Hippocampal formation (tissue), 2 donors: ENCODE data around the gene LHB.

ENCODE experiments used
- DNase-seq, 2 donors: peaks; one replicate each; lab custom pipeline; 2025; lab: John Stamatoyannopoulos, UW

The LHB gene

DNA sequence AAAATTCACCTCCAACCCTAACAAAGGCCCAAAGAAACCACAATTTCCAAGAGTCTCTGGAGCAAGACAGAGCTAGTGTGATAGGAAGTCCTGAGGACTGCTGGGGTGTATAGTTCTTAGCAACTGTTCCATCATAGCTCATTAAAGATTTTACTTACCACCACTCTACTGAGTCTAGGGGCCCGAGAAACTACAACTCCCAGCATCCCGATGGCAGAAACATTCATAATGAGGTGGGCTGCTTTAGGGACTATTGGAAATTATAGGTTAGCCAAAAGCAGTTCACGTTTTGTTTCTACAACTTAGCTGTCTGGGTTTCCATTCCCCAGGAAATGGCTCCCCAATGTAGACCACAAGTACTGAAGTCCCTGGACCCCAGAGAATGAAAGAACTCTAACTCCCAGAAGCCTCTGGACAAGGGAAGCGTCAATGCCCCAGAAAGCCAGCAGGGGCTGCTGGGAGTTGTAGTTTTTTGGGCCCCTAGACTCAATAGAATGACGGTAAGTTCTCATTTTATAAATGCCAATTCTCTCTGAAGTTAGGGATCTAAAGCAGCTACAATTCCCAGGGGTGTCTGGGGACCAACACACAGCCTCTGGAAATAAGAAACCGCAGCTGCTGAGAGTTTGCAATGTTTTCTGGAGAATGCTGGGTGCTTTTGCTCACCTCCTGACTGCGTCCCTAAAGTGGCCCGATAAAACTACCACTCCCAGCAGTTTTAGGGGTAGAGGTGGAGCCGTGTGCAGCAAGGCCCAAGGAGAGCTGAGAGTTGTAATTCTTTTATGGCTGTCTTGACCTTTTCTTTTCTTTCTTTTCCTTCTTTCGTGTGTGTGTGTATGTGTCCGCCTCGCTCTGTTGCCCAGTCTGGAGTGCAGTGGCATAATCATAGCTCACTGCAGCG lies 40.7 kb downstream of the LHB start:
- no peak for DNase-seq

DNA sequence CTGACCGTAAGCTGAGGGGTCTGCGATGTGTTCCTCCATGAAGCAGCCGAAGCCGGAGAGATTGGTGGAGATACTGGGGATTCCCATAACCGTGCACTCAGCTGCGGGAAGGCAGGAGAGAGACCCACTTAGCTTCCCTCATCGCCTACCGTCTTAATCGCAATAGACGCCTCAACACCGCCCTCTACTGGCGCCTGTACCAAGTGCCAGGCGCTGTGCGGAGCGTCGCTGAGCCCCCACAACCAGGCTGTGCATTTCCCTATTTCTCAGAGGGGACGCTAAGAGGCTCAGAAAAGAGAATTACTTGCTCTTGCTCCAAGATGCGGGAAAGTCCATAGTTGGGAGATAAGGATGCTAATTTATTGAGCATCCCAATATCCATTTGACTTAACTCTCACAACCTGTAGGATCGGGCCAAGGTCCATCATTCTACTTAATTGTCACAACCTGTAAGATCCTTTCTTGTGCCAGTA lies 45.9 kb downstream of the LHB start:
- peak; percentile 40 to 76 for DNase-seq

DNA sequence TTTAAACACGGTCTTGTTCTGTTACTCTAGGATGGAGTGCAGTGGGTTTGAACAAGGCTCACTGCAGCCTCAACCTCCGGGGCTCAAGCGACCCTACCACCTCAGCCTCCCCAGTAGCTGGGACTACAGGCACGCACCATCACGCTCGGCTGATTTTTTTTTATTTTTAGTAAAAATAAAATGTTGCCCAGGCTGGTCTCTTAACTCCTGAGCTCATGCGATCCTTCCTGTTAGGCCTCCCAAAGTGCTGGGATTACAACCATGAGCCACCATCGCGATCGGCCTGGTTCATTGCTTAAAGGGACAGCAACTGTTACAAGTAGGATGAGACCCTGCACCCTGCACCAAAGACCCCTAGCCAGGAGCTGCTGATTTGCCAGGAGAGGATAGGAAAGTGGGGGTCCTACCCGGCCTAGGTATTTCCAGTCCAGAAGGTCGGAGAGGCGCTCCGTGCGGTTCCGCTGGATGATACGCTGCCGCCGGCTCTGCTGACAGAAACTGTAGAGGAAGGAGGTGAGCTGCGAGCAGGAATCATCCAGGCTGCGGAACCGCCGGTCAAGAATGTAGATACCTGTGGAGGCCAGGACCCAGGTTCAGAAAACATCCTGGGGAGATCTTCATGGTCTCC lies 46.6 kb downstream of the LHB start:
- no peak for DNase-seq

DNA sequence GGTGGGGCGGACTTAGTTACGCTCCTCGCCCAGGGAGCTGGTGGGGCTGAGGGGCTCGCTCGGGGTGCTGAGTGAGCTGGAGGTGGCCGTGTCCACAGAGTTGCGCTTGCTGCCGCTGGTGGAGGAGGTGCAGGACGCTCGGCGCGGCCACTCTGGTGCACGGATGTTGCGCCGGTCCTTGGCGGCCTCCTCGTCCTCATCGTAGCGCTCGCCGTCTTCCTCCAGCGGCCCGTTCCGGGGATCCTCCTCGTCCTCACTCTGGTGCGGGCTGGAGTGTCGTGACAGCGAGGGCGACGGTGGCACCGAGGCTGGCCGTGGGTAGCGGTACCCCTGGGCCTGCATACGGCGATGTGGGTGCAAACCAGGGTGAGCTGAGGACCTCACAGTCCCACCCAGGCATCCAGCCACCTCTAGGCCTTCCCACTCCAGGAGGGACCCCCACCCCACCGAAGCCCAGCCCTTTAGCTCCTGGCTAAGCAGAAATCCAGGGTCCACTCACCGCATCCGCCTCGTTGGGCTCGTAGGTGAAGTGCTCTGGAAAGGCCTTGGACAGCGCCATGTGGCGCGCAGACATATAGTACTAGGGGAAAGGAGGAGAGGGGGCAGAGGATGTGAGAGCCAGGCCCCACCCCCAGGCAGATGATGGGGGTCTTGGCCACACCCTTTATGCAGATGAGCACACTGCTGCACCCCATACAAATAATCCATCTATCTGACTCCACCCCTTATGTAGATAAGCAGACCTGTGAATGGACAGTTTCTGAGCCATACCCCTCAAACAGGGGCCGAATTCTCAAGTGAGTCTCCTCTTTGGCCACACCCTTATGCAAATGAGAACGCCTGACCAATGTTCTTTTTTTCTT lies 47.4 kb downstream of the LHB start:
- DNase-seq = no peak

DNA sequence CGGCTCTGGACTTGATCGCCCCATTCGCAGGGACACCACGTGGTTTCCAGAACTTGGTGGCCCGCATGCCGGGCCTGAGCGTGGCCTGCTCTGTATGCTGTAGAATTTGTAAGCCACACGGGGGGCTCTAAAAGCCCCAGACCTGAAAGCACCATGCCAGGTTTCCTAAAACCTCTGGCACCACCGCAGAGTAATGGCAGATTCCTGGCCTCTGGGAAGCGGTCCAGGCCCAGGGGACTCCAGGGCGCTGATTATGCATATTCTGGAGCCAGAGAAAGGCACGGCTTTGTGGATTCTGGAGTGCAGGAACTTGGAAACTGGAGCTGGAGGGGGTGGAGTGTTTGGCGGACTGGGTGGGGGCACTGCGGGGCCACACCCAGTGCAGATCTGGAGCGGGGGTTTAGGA lies 48.1 kb downstream of the LHB start:
- no peak for DNase-seq

DNA sequence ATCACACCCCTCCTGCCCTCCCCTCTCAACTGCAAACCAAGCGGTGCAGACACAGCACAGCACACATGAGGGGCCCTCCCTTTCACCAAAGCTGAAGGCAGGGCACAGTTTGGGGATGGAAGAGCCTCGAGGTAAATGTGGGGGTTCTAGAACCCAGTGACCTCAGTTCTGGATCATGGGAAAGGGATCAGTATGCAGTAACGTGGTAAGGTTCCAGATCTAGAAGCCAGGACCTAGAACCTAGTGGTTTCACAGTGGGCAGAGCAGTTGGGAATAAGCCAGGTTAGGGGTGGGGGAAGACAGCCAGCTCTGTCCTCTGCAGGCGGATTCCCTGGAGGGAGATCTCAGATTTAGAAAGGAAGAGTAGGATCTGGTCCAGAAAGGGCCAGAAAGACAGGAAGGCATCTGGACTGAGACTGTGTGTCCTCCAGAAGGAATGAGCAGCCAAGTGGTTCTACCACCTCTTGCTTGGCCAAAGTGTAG lies 48.7 kb downstream of the LHB start:
- DNase-seq = no peak

DNA sequence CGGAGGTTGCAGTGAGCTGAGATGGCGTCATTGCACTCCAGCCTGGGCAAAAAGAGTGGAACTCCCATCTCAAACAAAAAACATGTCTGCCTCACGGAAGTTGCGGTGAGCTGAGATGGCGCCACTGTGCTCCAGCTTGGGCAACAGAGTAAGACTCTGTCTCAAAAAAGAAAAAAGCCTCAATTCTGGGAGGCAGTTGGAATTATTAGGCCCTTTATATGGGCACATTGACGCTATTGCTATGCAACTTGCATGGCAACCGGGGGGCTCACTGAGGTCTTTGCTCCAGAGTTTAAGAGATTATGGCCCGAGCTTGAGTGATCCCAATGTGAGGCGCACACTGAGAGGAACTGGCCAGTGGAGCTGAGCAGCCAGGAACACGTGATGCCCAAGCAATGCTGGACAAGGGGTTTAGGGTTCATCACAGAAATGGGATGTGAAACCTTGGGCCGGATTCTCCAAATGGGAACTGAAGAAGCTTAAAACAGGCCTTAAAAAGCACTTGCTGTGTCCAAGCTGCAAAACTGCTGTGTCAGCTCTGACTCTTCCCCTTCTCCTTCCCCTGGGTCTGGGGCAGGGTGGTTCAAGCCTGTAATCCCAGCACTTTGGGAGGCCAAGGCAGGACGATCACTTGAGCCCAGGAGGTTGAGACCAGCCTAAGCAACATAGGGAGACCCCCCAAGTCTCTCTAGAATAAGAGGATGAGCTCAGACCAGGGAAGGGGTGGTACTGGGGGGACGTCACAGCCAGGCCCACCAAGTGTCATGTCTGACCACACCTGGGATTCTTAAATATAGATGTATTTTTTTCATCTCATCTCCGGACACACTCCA lies 49.3 kb downstream of the LHB start:
- DNase-seq = peak; percentile 26 to 54

DNA sequence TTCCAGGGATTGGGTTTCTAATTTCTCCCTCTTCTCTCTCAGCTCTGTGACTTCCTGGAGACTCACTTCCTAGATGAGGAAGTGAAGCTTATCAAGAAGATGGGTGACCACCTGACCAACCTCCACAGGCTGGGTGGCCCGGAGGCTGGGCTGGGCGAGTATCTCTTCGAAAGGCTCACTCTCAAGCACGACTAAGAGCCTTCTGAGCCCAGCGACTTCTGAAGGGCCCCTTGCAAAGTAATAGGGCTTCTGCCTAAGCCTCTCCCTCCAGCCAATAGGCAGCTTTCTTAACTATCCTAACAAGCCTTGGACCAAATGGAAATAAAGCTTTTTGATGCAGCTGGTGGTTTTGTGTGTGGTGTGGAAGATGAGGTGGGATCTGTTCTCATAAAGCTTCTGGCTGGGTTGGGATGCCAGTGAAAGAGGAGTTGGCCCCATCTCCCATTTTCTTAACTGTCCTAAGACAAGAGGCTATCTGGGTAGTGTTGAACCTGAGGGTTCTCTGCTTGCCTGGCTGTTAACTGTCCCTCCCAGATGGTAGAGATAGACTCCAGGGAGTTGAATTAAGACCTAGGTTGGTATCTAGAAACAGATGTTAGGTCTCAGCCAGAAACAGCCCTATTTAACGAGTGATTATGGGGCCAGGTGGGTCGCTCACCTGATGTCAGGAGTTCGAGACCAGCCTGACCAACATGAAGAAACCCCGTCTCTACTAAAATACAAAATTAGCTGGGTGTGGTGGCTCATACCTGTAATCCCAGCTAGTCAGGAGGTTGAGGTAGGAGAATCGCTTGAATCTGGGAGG lies 50.1 kb downstream of the LHB start:
- DNase-seq = no peak
